ENCODE data around the gene LOXL1. TPM values are rescaled to one million over a fixed set of nuclear protein-coding genes. Genes with fewer than 3 reads are reported as not detected.

LOXL1 gene
- total and polyA plus RNA-seq, 2 of the 4 experiments (the other 2 are of a cell fraction): 148 to 332 TPM

- no peak overlapping the region for H2AK9ac ChIP-seq (replicated peaks; ENCODE audit: low read depth, low read length, poor library complexity)
- intact Hi-C loops (cut with micrococcal nuclease) (no loop called here), dilution Hi-C loops (cut with HindIII; ENCODE audit: low sequenced_read_pairs, unreplicated experiment) (no loop called here), in situ Hi-C loops (cut with MboI; ENCODE audit: low sequenced_read_pairs) (loop anchor here (5.0 kb wide), 2 partner anchors 153 to 338 kb away; partner anchors contain the start of gene ISLR2)
- no peak overlapping the region for H3K4me2 ChIP-seq (ENCODE audit: low read depth, low read length)
- no peak overlapping the region for H3K4ac ChIP-seq (ENCODE audit: low read depth, low read length)
- no peak overlapping the region for H2BK20ac ChIP-seq (ENCODE audit: low read depth, low read length)
- H3K18ac ChIP-seq (ENCODE audit: low read depth, low read length): no peak overlapping the region
- POLR2A ChIA-PET (ENCODE audit: unreplicated experiment): no interaction called here
- H3K14ac ChIP-seq (replicated peaks; ENCODE audit: low read depth, low read length): no peak overlapping the region
- WGBS, 2 experiments (ENCODE audit: extremely low coverage in 2 of 2, insufficient read length in 1 of 2): no CpG with 5 or more reads among the region's 1 CpG
- H3K56ac ChIP-seq (ENCODE audit: extremely low read depth, insufficient read depth, low read length): no peak overlapping the region
- TF ChIP-seq NFE2L2 (IDR thresholded peaks at IDR 0.05; ENCODE audit: low read depth, low read length) (no peak), RCOR1 (IDR thresholded peaks at IDR 0.05; ENCODE audit: insufficient replicate concordance, low read length) (no peak), BHLHE40 (IDR thresholded peaks at IDR 0.05; ENCODE audit: low read depth, low read length) (no peak), ELK1 (IDR thresholded peaks at IDR 0.05; ENCODE audit: borderline replicate concordance, low read depth, low read length) (no peak), FOS (IDR thresholded peaks at IDR 0.05; ENCODE audit: low read depth, low read length) (no peak), RFX5 (IDR thresholded peaks at IDR 0.05; ENCODE audit: low read depth, low read length) (no peak), CEBPB (IDR thresholded peaks at IDR 0.05; ENCODE audit: low read depth, low read length) (no peak), RAD21 (IDR thresholded peaks at IDR 0.05; ENCODE audit: low read length) (no peak), CTCF (conservative IDR thresholded peaks at IDR 0.05; ENCODE audit: low read depth, low read length) (no peak), MAZ (IDR thresholded peaks at IDR 0.05; ENCODE audit: borderline replicate concordance, low read depth, low read length) (no peak), POLR2A (IDR thresholded peaks at IDR 0.05; ENCODE audit: low read depth, low read length) (no peak), MAFK (IDR thresholded peaks at IDR 0.05; ENCODE audit: low read depth, low read length) (no peak), SMC3 (IDR thresholded peaks at IDR 0.05; ENCODE audit: low read depth, low read length) (no peak), USF2 (IDR thresholded peaks at IDR 0.05; ENCODE audit: low read depth, low read length) (no peak), MXI1 (IDR thresholded peaks at IDR 0.05; ENCODE audit: borderline replicate concordance, low read depth, low read length) (no peak), CHD1 (IDR thresholded peaks at IDR 0.05; ENCODE audit: low read depth, low read length) (no peak)
- H3K9me1 ChIP-seq (ENCODE audit: insufficient read depth, low read length): peaks cover 25% of the 10 kb centered on the region
- H2AK5ac ChIP-seq (ENCODE audit: low read depth, low read length): no peak overlapping the region
- no peak for DNase-seq
- H3K9me3 ChIP-seq (ENCODE audit: control insufficient read depth, insufficient read depth, low read length): no peaks in the 10 kb centered on the region
- 0 out of 2 replicates have a peak, but pooled peaks cover 3% of the 10 kb centered on the region for H3K27me3 ChIP-seq (ENCODE audit: control insufficient read depth, insufficient read depth, low read length)
- H3K27ac ChIP-seq (ENCODE audit: insufficient read depth, low read length): no peak overlapping the region
- no peak overlapping the region for H4K91ac ChIP-seq (ENCODE audit: insufficient read depth, low read depth, low read length)
- no peak overlapping the region for H2BK15ac ChIP-seq (ENCODE audit: low read depth, low read length)
- CTCF ChIA-PET: interaction anchor here (0.7 kb wide), 1 partner anchor 909 kb away, joined by 3 read pairs; no protein-coding TSS in a partner anchor
- no peak overlapping the region for H4K5ac ChIP-seq (ENCODE audit: low read depth, low read length)
- BruUV-seq (replicated peaks): no TSS peak
- no peak for ATAC-seq (ENCODE audit: low read depth)
- peaks cover 30% of the 10 kb centered on the region for H3K4me1 ChIP-seq (ENCODE audit: control insufficient read depth, insufficient read depth, low read length)
- no peak overlapping the region for H4K8ac ChIP-seq (ENCODE audit: low read depth in 2 of 2, low read length in 2 of 2)
- H2AFZ ChIP-seq (replicated peaks; ENCODE audit: low read length, poor library complexity): no peak overlapping the region
- H3K23ac ChIP-seq (ENCODE audit: low read depth, low read length): no peak overlapping the region
- H2BK120ac ChIP-seq (ENCODE audit: low read depth, low read length): no peak overlapping the region
- H2BK5ac ChIP-seq (ENCODE audit: low read depth, low read length, poor library complexity, severe bottlenecking): no peak overlapping the region
- H4K20me1 ChIP-seq (ENCODE audit: insufficient read depth, low read length): no peaks in the 10 kb centered on the region
- H3K9ac ChIP-seq (ENCODE audit: low read depth, low read length): no peak overlapping the region
- H3K36me3 ChIP-seq (ENCODE audit: control insufficient read depth, insufficient read depth, low read length): no peaks in the 10 kb centered on the region
- peaks cover 0 to 8% of the 10 kb centered on the region in 2 experiments; a peak in 1 of 4 replicates for H3K79me1 ChIP-seq (ENCODE audit: low read depth in 1 of 2, low read length in 2 of 2)
- no peak overlapping the region for H3K4me3 ChIP-seq (ENCODE audit: insufficient read depth, low read depth, low read length)
Observed at GRCh38 chr15:73979636-73980035, 53.4 kb downstream of the LOXL1 start.
